Measurements from ENCODE around the gene SEPTIN6. TPM values are rescaled to one million over a fixed set of nuclear protein-coding genes. Genes with fewer than 3 reads are reported as not detected.

The SEPTIN6 gene
- 7.7 and 8.5 TPM in 2 replicates for total RNA-seq (2022)
- percentile 31 among the genes with signal in this experiment for Bru-seq, nascent RNA
- BruChase-seq, experiment 1, labeled RNA remaining after a 6-hour chase, result percentile 32 among the genes with signal in this experiment
- percentile 32 among the genes with signal in this experiment for BruChase-seq, experiment 2, labeled RNA remaining after a 2-hour chase
- long read RNA-seq, full-length matches to known transcripts, result 3 of 5 reads
- long read RNA-seq, partial matches to known transcripts, result 1 of 5 reads
- long read RNA-seq, other reads (novel, unspliced or antisense), result 1 of 5 reads

DNA sequence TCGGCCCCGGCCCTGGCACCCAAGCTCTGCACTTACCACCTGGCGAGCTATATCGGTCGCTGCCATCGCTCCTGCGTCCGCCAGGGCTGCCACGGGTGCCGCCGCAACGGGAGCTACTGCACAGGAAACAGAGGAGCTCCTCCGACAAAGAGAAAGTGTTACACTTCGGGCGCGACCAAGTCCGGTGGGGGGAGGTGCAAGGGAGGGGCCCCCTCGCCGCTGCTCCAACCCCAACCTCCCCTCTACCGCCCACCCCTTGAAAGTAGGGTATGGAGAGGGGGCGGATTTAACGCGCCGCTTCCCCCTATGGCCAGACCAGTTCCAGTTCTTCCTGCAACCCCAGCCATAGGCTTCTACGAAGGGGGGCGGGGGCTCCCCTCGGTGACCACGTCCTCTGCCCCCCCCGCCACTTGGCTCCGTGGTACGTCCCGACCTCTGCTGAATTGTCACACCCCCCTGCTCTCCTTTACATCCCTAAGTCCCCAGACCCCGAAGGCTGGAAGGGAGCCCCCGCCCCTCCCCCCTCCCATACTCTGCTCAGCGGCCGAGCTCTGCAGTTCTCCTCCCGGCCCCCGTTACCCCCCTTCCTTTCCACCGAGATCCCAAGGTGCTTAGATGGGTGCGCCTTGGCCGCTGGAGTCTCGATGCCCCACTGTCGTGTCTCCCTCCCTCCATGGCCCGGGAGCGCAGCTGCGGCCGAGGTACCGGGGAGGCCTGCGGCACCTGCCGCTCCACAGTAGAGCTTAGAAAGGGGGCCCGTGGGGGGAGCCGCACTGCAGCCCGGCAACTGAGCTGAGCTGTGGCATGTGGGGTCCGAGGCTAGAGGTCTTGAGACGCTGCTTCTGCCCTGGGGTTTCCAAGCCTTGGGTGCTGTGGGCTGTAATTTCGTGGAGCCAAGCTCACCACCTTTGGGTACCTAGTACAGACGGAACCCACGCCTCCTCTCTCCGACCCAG, at the start of gene SEPTIN6:
SEPTIN6 (minus strand) TSS at position 129 of the 956 bp plus-strand sequence; CDS start at position 66, 63 bp downstream.
- intact Hi-C loops (cut with micrococcal nuclease; ENCODE audit: unreplicated experiment), result no loop called here
- H3K4me3 Mint-ChIP-seq (ENCODE audit: low read depth, unreplicated experiment), result peak within 1 kb of the TSS; percentile 91
- H3K4me1 Mint-ChIP-seq (ENCODE audit: low read depth, unreplicated experiment), result no peaks in the 10 kb centered on the region
- peaks cover 15% of the 10 kb centered on the region for H3K36me3 Mint-ChIP-seq (ENCODE audit: insufficient read depth, unreplicated experiment)
- CTCF ChIA-PET, result interaction anchor here (0.6 to 1.5 kb wide), 4 partner anchors 29 to 785 kb away, joined by 4 to 8 read pairs (median 4); no protein-coding TSS in a partner anchor
- TF ChIP-seq, protein P1, sequence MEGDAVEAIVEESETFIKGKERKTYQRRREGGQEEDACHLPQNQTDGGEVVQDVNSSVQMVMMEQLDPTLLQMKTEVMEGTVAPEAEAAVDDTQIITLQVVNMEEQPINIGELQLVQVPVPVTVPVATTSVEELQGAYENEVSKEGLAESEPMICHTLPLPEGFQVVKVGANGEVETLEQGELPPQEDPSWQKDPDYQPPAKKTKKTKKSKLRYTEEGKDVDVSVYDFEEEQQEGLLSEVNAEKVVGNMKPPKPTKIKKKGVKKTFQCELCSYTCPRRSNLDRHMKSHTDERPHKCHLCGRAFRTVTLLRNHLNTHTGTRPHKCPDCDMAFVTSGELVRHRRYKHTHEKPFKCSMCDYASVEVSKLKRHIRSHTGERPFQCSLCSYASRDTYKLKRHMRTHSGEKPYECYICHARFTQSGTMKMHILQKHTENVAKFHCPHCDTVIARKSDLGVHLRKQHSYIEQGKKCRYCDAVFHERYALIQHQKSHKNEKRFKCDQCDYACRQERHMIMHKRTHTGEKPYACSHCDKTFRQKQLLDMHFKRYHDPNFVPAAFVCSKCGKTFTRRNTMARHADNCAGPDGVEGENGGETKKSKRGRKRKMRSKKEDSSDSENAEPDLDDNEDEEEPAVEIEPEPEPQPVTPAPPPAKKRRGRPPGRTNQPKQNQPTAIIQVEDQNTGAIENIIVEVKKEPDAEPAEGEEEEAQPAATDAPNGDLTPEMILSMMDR (IDR thresholded peaks at IDR 0.05; ENCODE audit: unreplicated experiment), result peak; percentile 24
- peaks cover 41% of the 10 kb centered on the region for H3K27me3 Mint-ChIP-seq (ENCODE audit: unreplicated experiment)
- DNase-seq, result peak; percentile 65
- peak within 1 kb of the TSS; percentile 36 for H3K27ac Mint-ChIP-seq (ENCODE audit: unreplicated experiment)
- no peaks in the 10 kb centered on the region for H3K9me3 Mint-ChIP-seq (ENCODE audit: low read depth, unreplicated experiment)
- no TSS peak for BruUV-seq (replicated peaks)

GRCh38 chrX:119738742-119739141, 45.8 kb upstream of the SEPTIN6 start:
- Mint-ChIP-seq H3K9me3 (ENCODE audit: low read depth, unreplicated experiment) (no peaks in the 10 kb centered on the region), H3K4me3 (ENCODE audit: low read depth, unreplicated experiment) (no peak overlapping the region)
- CTCF ChIA-PET, result no interaction called here

DNA sequence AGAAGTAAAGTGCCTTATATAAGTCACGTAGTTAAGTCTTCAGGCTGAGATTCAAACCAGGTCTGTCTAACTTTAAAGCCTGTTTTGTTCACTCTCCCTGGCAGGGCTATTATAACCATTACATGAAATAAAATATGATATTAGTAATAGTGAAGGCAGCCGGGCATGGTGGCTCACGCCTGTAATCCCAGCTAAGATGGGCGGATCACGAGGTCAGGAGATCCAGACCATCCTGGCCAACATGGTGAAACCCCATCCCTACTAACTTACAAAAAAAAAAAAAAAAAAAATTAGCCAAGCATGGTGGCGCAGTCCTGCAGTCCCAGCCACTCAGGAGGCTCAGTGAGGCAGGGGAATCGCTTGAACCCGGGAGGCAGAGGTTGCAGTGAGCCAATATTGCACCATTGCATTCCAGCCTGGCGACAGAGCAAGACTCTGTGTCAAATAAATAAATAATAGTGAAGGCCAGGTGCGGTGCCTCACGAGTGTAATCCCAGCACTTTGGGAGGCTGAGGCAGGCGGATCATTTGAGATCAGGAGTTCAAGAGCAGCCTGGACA, 43.3 kb upstream of the SEPTIN6 start:
- no peaks in the 10 kb centered on the region for H3K9me3 Mint-ChIP-seq (ENCODE audit: low read depth, unreplicated experiment)

More at GRCh38 chrX:119738742-119739141, 45.8 kb upstream of the SEPTIN6 start:
- intact Hi-C loops (cut with micrococcal nuclease; ENCODE audit: unreplicated experiment), result no loop called here
- Mint-ChIP-seq H3K4me1 (ENCODE audit: low read depth, unreplicated experiment) (no peaks in the 10 kb centered on the region), H3K27ac (ENCODE audit: unreplicated experiment) (no peak overlapping the region), H3K36me3 (ENCODE audit: insufficient read depth, unreplicated experiment) (no peaks in the 10 kb centered on the region), H3K27me3 (ENCODE audit: unreplicated experiment) (peaks cover 16% of the 10 kb centered on the region)
- TF ChIP-seq, protein P1 (IDR thresholded peaks at IDR 0.05; ENCODE audit: unreplicated experiment), result no peak
- BruUV-seq (replicated peaks), result no TSS peak
- no peak for DNase-seq

GRCh38 chrX:119735467-119735866, 42.5 kb upstream of the SEPTIN6 start:
- Mint-ChIP-seq H3K9me3 (ENCODE audit: low read depth, unreplicated experiment) (no peaks in the 10 kb centered on the region), H3K36me3 (ENCODE audit: insufficient read depth, unreplicated experiment) (no peaks in the 10 kb centered on the region), H3K27me3 (ENCODE audit: unreplicated experiment) (peaks cover 38% of the 10 kb centered on the region), H3K27ac (ENCODE audit: unreplicated experiment) (no peak overlapping the region), H3K4me3 (ENCODE audit: low read depth, unreplicated experiment) (no peak overlapping the region), H3K4me1 (ENCODE audit: low read depth, unreplicated experiment) (no peaks in the 10 kb centered on the region)
- TF ChIP-seq, protein P1 (IDR thresholded peaks at IDR 0.05; ENCODE audit: unreplicated experiment), result no peak
- intact Hi-C loops (cut with micrococcal nuclease; ENCODE audit: unreplicated experiment), result no loop called here
- DNase-seq, result no peak
- CTCF ChIA-PET, result no interaction called here
- no TSS peak for BruUV-seq (replicated peaks)

More for the DNA sequence above, 43.3 kb upstream of the SEPTIN6 start:
- intact Hi-C loops (cut with micrococcal nuclease; ENCODE audit: unreplicated experiment), result no loop called here
- no peaks in the 10 kb centered on the region for H3K4me1 Mint-ChIP-seq (ENCODE audit: low read depth, unreplicated experiment)
- CTCF ChIA-PET, result no interaction called here
- H3K27ac Mint-ChIP-seq (ENCODE audit: unreplicated experiment), result no peak overlapping the region
- no peak for DNase-seq
- TF ChIP-seq, protein P1 (IDR thresholded peaks at IDR 0.05; ENCODE audit: unreplicated experiment), result no peak
- BruUV-seq (replicated peaks), result no TSS peak
- no peaks in the 10 kb centered on the region for H3K36me3 Mint-ChIP-seq (ENCODE audit: insufficient read depth, unreplicated experiment)
- no peak overlapping the region for H3K4me3 Mint-ChIP-seq (ENCODE audit: low read depth, unreplicated experiment)
- H3K27me3 Mint-ChIP-seq (ENCODE audit: unreplicated experiment), result peaks cover 30% of the 10 kb centered on the region

Data from Calu3 (cell line).